Subcutaneous abdominal adipose tissue (tissue), 5 donors: ENCODE data around the gene MPHOSPH10.

Experiments used
- H3K27ac ChIP-seq: one replicate; pipeline ENCODE4 v1.7.0; 2013; ENCODE audit warnings: low read depth, mild to moderate bottlenecking, inconsistent platforms, low read length, moderate library complexity
- H3K27me3 ChIP-seq, 5 donors: one replicate each; pipeline ENCODE4 v1.7.0; 2013; ENCODE audit warnings: low read length in 5 of 5, inconsistent platforms in 1 of 5; ENCODE audit not compliant: control insufficient read depth in 5 of 5, insufficient read depth in 4 of 5
- H3K36me3 ChIP-seq, 5 donors: one replicate each; pipeline ENCODE4 v1.7.0; 2013; ENCODE audit warnings: low read length in 5 of 5; ENCODE audit not compliant: control insufficient read depth in 5 of 5, insufficient read depth in 5 of 5
- H3K4me1 ChIP-seq, 5 donors: one replicate each; pipeline ENCODE4 v1.7.0; 2013; ENCODE audit warnings: low read length in 5 of 5, mild to moderate bottlenecking in 3 of 5, moderate library complexity in 1 of 5; ENCODE audit not compliant: control insufficient read depth in 5 of 5, insufficient read depth in 5 of 5
- H3K4me3 ChIP-seq, 5 donors: one replicate each; pipeline ENCODE4 v1.7.0; 2013; ENCODE audit warnings: low read length in 5 of 5, low read depth in 1 of 5
- H3K9ac ChIP-seq, 5 donors: one replicate each; pipeline ENCODE4 v1.7.0; 2013; ENCODE audit warnings: low read length in 5 of 5, mild to moderate bottlenecking in 4 of 5, moderate library complexity in 3 of 5
- H3K9me3 ChIP-seq, 5 donors: one replicate each; pipeline ENCODE4 v1.7.0; 2013; ENCODE audit warnings: low read length in 5 of 5; ENCODE audit not compliant: control insufficient read depth in 5 of 5
- donor health status: healthy.
- donor health status: healthy.
- donor health status: healthy.
- donor health status: healthy.
- donor health status: healthy.

MPHOSPH10 gene

GRCh38 chr2:71148506-71149063 lies 18.2 kb downstream of the MPHOSPH10 start:
- H3K9me3 ChIP-seq, result no peaks in the 10 kb centered on the region
- no peaks in the 10 kb centered on the region for H3K27me3 ChIP-seq
- H3K36me3 ChIP-seq, result peaks cover 49 to 74% (median 64%) of the 10 kb centered on the region in 5 donors
- H3K4me1 ChIP-seq, result no peaks in the 10 kb centered on the region
- no peak overlapping the region for H3K9ac ChIP-seq
- no peak overlapping the region for H3K4me3 ChIP-seq
- H3K27ac ChIP-seq, result no peak overlapping the region

DNA sequence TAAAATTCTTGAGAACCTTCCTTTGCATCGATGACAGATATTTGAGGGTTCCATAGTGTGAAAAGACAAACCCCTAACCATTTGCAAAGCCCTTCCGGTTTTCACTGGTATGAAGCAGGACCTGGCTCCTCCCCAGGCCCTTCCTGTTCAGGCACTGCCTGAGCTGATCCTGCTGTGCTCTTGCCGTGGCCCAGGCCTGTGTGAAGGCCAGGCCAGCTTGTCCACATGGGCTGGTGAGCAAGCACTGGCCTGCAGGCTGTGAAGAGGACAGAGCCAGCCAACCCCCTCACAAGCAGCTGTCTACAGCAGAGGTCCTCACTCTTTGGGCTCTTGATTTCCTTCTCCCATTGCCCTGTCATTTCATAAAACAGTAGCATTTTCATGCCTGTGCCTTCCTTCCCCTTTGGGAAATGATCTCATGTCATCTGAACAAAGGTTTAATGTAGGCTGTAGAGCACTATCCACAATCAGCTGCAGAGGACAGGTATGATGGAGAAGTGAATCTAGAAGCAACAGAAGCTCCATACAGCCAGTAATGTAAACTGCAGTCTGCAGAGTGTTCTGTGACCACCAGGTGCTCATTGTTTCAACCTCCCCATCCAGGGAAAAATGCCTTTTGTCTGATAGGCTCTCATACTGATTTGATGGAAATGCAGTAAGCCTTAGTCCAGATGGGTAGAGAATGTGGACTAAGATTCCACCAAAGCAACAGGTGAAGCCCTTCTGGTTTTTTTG lies 19.8 kb downstream of the MPHOSPH10 start:
- no peak overlapping the region for H3K4me3 ChIP-seq
- H3K27me3 ChIP-seq, result peaks cover 0 to 3% (median 0%) of the 10 kb centered on the region in 5 donors
- no peak overlapping the region for H3K27ac ChIP-seq
- peaks cover 34 to 57% (median 47%) of the 10 kb centered on the region in 5 donors for H3K36me3 ChIP-seq
- no peaks in the 10 kb centered on the region for H3K9me3 ChIP-seq
- no peak overlapping the region for H3K9ac ChIP-seq
- no peaks in the 10 kb centered on the region for H3K4me1 ChIP-seq

- Histone ChIP-seq H3K27me3 (peaks cover 0 to 8% (median 2%) of the 10 kb centered on the region in 5 donors), H3K4me1 (no peaks in the 10 kb centered on the region), H3K27ac (no peak overlapping the region), H3K9me3 (no peaks in the 10 kb centered on the region), H3K36me3 (peaks cover 26 to 44% (median 39%) of the 10 kb centered on the region in 5 donors), H3K4me3 (no peak overlapping the region), H3K9ac (no peak overlapping the region)
These were observed 21.2 kb downstream of the MPHOSPH10 start for GRCh38 chr2:71151620-71152019.

DNA sequence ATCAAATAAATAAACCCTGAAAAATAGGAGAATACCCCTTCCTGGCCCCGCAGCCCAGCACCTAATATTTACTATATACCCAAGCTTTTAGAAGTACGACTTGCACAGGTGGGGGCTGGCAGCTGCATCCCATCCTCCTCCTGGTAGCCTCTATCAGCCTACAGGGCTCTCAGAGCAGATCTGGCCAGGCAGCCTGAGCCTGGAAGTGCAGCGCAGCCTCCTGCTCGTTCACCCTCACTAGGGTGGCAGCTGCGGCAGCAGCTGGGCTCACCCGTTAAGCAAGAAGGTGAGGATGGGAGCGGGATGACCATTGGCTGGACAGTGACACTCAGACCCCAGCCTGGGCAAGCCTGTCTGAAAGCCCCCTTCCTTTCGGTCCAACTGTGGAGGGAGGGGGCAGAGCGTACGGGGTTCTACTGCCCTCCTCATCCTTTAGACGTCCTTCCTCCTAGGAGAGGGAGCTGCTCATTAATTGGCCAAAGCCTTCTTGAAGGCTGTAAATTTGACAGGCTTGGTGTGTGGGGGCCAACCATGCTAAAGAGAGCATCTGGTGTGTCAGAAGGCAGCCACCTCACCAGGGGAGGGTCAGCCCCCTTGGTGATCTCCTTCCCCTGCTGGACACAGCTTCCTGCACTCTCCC lies 23.3 kb downstream of the MPHOSPH10 start:
- Histone ChIP-seq H3K36me3 (peaks cover 12 to 23% (median 19%) of the 10 kb centered on the region in 5 donors), H3K4me3 (no peak overlapping the region), H3K27me3 (peaks cover 0 to 16% (median 10%) of the 10 kb centered on the region in 5 donors), H3K9me3 (no peaks in the 10 kb centered on the region), H3K9ac (no peak overlapping the region), H3K27ac (no peak overlapping the region), H3K4me1 (peaks cover 0 to 8% (median 7%) of the 10 kb centered on the region in 5 donors)

GRCh38 chr2:71154279-71154678 lies 23.8 kb downstream of the MPHOSPH10 start:
- Histone ChIP-seq H3K4me1 (peaks cover 0 to 8% (median 7%) of the 10 kb centered on the region in 5 donors), H3K27me3 (peaks cover 0 to 16% (median 10%) of the 10 kb centered on the region in 5 donors), H3K4me3 (no peak overlapping the region), H3K9me3 (no peaks in the 10 kb centered on the region), H3K27ac (no peak overlapping the region), H3K36me3 (peaks cover 10 to 17% (median 14%) of the 10 kb centered on the region in 5 donors), H3K9ac (no peak overlapping the region)

DNA sequence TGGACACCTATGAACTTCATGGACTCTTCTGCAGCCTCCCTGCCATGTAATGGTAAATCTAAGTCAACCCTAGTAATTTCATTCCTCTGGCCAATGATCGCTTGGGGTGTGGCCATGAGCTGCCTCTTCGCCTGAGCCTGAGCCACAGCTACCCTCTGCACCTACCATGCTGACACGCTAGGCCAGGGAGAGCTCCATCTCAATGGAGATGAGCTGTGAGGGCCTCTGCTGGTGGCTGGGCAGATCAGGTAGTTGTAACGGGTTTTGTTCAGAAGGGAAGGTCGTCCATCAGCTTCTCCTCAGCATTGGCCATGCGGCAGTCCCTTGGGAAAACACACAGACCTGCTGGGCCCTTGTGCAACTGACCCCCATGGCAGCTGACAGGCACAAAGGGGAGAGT lies 24.4 kb downstream of the MPHOSPH10 start:
- Histone ChIP-seq H3K36me3 (peaks cover 6 to 13% (median 8%) of the 10 kb centered on the region in 5 donors), H3K9me3 (no peaks in the 10 kb centered on the region), H3K4me3 (no peak overlapping the region), H3K9ac (no peak overlapping the region), H3K27me3 (peaks cover 0 to 16% (median 10%) of the 10 kb centered on the region in 5 donors), H3K4me1 (peaks cover 0 to 8% (median 7%) of the 10 kb centered on the region in 5 donors), H3K27ac (no peak overlapping the region)

- peaks cover 0 to 8% (median 7%) of the 10 kb centered on the region in 5 donors for H3K4me1 ChIP-seq
- no peaks in the 10 kb centered on the region for H3K9me3 ChIP-seq
- peaks cover 0 to 2% (median 0%) of the 10 kb centered on the region in 5 donors for H3K36me3 ChIP-seq
- no peak overlapping the region for H3K4me3 ChIP-seq
- no peak overlapping the region for H3K9ac ChIP-seq
- H3K27ac ChIP-seq, result no peak overlapping the region
- peaks cover 0 to 16% (median 10%) of the 10 kb centered on the region in 5 donors for H3K27me3 ChIP-seq
These were observed 25.4 kb downstream of the MPHOSPH10 start for GRCh38 chr2:71155846-71156245.

DNA sequence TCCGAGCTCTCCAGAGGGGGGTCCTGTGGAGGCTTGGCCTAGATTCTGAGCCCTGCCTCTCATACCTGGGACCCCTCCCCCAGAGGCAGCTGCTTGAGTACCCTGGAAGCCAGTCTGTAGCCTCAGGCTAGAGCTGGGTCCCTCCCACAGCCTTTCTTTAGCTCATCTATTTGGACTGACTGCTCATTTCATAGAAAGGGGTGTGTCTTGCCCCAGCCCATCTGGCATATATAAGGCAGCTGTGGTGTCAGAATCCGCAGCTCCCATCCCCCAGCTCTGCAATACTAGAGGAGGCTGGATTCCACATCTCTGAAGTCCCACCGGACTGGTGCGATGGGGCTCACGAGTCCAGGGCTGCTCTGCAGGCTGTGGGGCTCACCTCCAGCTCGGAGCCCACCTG lies 26.1 kb downstream of the MPHOSPH10 start:
- Histone ChIP-seq H3K27me3 (peaks cover 0 to 16% (median 10%) of the 10 kb centered on the region in 5 donors), H3K9me3 (no peaks in the 10 kb centered on the region), H3K27ac (no peak overlapping the region), H3K4me3 (peak overlapping the region in 1 of 5 donors; percentile 32), H3K9ac (no peak overlapping the region), H3K4me1 (peaks cover 0 to 8% (median 7%) of the 10 kb centered on the region in 5 donors), H3K36me3 (no peaks in the 10 kb centered on the region)

- Histone ChIP-seq H3K4me1 (peaks cover 0 to 8% (median 7%) of the 10 kb centered on the region in 5 donors), H3K27ac (no peak overlapping the region), H3K27me3 (peaks cover 0 to 16% (median 10%) of the 10 kb centered on the region in 5 donors), H3K4me3 (peak overlapping the region in 4 of 5 donors; percentile 32 to 43 (median 36)), H3K9me3 (no peaks in the 10 kb centered on the region), H3K9ac (no peak overlapping the region), H3K36me3 (no peaks in the 10 kb centered on the region)
These were observed 26.8 kb downstream of the MPHOSPH10 start for GRCh38 chr2:71157124-71157793.
